22Rv1 (cell line): Measurements from ENCODE around the gene CYS1.

ENCODE experiments used
- H3K27ac ChIP-seq: fragments of 450-650 bp; 2 replicates; pipeline ENCODE4 v1.5.1; 2017
- ZFX ChIP-seq: fragments of 450-650 bp; IDR thresholded peaks from 2 replicates; pipeline ENCODE4 v1.6.1; 2017; ENCODE audit warnings: antibody characterized with exemption, borderline replicate concordance
- TF ChIP-seq, protein P1 (sequence below): fragments of 450-650 bp; IDR thresholded peaks from 2 replicates; pipeline ENCODE4 v1.5.1; 2017; ENCODE audit warnings: mild to moderate bottlenecking

The CYS1 gene, protein sequence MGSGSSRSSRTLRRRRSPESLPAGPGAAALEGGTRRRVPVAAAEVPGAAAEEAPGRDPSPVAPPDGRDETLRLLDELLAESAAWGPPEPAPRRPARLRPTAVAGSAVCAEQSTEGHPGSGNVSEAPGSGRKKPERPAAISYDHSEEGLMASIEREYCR

DNA sequence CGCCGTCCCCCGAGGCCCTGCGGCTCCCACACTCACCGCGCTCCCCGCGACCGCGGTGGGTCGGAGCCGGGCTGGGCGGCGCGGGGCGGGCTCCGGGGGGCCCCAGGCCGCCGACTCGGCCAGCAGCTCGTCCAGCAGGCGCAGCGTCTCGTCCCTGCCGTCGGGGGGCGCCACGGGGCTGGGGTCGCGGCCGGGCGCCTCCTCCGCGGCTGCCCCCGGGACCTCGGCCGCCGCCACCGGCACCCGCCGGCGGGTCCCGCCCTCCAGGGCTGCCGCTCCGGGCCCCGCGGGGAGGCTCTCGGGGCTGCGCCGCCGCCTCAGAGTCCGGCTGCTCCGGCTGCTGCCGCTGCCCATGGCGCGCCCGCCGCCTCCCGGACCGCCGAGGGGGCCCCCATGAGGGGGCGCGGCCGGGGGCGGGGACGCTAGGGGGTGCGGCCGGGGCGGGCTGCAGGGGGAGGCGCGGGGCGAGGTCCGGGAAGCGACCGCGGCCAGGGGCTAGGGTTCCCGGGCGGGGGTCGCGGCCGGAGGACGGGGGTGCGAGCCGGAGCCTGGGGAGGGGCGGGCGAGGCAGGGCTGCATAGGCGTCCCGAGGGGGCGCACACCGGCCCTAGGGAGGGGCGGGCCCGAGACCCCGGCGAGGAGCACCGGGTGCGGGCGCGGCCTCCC lies at the start of gene CYS1:
TSS of gene CYS1 (minus strand) at position 542 of the 666 bp plus-strand sequence. CDS start at position 354, 188 bp downstream.
- TF ChIP-seq, protein P1, sequence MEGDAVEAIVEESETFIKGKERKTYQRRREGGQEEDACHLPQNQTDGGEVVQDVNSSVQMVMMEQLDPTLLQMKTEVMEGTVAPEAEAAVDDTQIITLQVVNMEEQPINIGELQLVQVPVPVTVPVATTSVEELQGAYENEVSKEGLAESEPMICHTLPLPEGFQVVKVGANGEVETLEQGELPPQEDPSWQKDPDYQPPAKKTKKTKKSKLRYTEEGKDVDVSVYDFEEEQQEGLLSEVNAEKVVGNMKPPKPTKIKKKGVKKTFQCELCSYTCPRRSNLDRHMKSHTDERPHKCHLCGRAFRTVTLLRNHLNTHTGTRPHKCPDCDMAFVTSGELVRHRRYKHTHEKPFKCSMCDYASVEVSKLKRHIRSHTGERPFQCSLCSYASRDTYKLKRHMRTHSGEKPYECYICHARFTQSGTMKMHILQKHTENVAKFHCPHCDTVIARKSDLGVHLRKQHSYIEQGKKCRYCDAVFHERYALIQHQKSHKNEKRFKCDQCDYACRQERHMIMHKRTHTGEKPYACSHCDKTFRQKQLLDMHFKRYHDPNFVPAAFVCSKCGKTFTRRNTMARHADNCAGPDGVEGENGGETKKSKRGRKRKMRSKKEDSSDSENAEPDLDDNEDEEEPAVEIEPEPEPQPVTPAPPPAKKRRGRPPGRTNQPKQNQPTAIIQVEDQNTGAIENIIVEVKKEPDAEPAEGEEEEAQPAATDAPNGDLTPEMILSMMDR, result peak; percentile 45
- TF ChIP-seq ZFX, result no peak
- H3K27ac ChIP-seq, result no peak within 1 kb of the TSS

DNA sequence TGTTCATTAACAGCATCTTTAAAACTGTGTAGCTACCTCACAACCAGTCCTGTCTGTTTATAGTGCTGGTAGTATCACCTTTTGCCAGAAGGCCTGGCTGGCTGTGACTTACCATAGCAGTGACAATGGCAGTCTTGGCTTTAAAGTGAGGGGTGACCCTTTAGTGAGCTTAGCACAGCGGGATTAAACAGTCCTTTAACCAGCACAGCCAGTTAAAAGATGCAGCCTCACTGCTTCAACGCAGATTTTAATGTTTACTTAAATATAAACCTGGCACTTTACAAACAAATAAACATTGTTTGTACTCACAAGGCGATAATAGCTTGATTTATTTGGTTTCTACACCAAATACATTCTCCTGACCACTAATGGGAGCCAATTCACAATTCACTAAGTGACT lies 49.3 kb upstream of the CYS1 start:
- peak overlapping the region; percentile 17; the same call in 1 of the 2 replicates for H3K27ac ChIP-seq
- TF ChIP-seq ZFX, result no peak
- TF ChIP-seq, protein P1, result no peak

DNA sequence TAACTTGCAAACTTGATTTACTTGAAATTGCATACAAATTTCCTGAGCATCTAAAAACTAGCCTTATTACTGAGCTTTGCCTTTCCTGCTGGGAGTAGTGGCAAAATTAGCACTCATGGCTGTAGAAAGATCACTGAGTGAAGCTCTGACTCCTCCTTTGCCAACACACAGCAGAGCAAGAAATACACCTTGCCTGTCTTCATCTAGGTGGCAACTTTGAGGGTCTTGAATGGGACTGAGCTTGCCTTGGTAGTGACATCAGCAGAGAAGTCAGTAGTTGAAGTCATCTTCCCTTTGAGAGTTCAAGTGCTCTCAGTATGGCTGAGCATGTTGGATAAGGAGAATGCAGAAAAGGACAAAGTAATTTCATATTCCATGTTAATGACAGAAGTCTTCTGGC lies 48.2 kb upstream of the CYS1 start:
- H3K27ac ChIP-seq, result no peak overlapping the region; the same call in 1 of the 2 replicates
- TF ChIP-seq, protein P1, result no peak
- TF ChIP-seq ZFX, result no peak

DNA sequence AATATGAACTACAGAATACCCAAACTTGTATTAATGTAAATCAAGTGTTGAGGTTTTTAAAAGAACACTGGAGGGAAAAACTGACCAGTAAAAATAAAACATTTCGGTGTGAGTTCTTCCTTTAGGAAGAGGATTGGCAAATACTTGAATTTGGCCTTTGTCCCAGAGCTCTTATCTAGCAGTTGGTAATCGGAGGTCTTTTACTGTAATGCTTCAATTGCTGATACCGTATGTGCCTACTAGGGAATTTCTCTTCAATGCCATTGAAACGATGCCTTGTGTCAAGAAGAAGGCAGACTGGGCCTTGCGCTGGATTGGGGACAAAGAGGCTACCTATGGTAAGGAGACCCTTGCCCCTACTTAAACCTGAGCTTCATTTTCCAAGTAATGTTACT lies 46.4 kb upstream of the CYS1 start:
- 0 out of 2 replicates have a peak overlapping the region, but pooled peaks have one; percentile 99 for H3K27ac ChIP-seq
- TF ChIP-seq ZFX, result no peak
- TF ChIP-seq, protein P1, result no peak

DNA sequence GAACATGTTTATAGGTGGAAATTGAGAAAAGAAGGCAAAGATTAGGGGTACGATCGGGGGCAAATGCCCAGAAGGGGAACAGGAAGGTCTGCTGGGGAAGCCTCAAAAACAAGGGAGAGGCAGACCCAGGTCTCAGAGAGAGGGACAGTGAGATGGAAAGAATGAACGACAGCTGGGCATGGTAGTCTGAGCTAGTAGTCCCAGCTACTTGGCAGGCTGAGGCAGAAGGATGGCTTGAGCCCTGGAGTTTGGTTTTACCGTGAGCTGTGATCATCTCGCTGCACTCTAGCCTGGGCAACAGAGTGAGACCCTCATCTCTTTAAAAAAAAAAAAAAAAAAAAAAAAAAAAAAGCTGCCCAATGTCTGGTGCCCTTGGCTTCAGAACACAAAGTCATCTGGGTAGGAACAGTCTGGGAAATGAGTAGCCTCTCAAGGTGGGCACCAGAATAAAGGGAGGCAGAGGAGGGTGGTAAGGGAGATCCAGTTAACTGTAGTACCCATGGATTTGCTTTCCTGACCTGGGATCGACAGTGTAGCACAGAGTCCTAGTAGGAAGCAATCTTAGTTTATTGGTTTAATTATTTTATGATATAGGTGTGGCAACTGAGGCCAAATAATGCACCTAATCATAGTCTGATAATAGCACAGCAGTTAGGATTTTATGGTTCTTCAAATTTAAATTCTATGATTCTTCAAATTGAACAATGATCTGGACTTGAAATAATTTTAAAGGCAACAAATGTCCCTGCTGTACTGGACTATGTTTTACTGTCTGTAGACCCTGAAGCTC lies 45.8 kb upstream of the CYS1 start:
- H3K27ac ChIP-seq, result 0 out of 2 replicates have a peak overlapping the region, but pooled peaks have one; percentile 99
- TF ChIP-seq, protein P1, result no peak
- no peak for TF ChIP-seq ZFX

DNA sequence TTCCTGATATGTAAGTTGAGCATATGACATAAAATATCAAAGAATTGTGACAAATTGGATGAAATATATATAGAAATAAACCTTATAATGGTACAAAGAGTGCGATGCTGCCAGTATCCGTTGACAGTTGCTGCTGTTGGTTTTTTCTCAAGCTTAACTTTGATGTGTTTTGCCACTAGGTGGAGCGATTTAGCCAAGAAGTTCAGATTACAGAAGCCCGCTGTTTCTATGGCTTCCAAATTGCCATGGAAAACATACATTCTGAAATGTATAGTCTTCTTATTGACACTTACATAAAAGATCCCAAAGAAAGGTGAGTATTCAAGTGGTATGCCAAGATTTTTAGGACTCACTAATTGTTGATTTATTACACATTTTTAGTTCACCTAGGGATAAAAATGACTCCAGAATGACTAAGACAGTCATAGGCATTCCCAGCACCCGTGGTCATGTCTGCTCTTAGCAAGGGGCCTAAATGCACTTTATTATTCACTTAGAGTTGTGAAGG lies 44.4 kb upstream of the CYS1 start:
- TF ChIP-seq ZFX, result no peak
- TF ChIP-seq, protein P1, result peak; percentile 73
- H3K27ac ChIP-seq, result peak overlapping the region; percentile 99; the same call in 1 of the 2 replicates
